ENCODE results near the gene CAMKK2.

DNA sequence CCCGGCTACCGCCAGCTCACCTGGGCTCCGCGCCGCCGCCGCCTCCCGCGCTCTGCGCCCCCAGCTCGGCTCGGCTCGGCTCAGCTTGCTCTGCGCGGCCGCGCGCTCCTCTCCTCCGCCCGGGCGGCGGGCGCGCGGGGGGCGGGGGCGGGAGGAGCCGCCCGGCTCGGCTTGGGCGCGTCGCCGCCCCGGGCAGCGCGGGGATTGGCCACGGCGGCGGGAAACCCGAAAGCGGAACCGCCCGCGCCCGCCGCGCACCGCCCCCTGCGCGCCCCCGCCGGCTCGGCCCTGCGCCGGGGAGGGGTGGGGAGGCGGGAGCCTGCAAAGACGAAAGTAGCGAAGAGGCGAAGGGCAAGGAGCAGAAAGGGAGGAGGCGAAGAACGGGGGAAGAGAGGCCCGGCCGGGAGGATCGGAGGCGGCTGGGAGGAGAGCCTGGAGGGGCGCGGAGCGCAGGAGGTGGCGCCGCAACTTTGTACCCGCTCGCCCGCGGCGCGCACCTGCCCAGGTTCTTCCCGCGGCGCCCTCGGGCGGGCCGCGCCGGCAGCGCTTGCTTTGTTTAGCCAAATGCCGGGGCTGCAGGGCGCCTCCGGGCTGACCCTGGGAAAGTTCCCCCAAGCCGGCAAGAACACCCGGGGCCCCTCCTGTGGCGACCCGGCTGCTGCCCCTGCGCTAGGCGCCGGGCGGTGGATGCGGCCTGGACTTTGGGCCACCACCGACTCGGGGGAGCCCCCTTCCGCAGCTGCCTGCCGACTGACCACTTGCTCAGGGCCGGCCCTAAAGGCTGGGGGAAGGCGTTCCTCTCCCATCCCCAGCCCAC is at the start of gene CAMKK2:
- TF ChIP-seq, protein P1, sequence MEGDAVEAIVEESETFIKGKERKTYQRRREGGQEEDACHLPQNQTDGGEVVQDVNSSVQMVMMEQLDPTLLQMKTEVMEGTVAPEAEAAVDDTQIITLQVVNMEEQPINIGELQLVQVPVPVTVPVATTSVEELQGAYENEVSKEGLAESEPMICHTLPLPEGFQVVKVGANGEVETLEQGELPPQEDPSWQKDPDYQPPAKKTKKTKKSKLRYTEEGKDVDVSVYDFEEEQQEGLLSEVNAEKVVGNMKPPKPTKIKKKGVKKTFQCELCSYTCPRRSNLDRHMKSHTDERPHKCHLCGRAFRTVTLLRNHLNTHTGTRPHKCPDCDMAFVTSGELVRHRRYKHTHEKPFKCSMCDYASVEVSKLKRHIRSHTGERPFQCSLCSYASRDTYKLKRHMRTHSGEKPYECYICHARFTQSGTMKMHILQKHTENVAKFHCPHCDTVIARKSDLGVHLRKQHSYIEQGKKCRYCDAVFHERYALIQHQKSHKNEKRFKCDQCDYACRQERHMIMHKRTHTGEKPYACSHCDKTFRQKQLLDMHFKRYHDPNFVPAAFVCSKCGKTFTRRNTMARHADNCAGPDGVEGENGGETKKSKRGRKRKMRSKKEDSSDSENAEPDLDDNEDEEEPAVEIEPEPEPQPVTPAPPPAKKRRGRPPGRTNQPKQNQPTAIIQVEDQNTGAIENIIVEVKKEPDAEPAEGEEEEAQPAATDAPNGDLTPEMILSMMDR (conservative IDR thresholded peaks at IDR 0.05 in 1 of 2, IDR thresholded peaks at IDR 0.05 in 1 of 2; ENCODE audit: low read depth in 1 of 2, low read length in 2 of 2), result no peak
- TF ChIP-seq EZH2 (IDR thresholded peaks at IDR 0.05; ENCODE audit: low read length, missing control alignments), result no peak

Measured in fibroblast of lung (primary cell).